Stimulated activated CD8-positive, alpha-beta memory T cell treated with anti-CD3 and anti-CD28 coated beads, Interleukin-7, amount 100 ng/mL, for 4 hours (primary cell): ENCODE measurements around the gene NUS1.
"Not testable (repeated sequence)": the region's sequence is repeated elsewhere in the genome, so short reads cannot be mapped to it uniquely, and the experiment has no call there.

Experiments
- DNase-seq, 2 donors: peaks; one replicate each; pipeline ENCODE4 v3.0.0-alpha.2; 2020; ENCODE audit warnings: low read depth in 2 of 2

Gene NUS1

GRCh38 chr6:117711369-117711768 is 36.1 kb downstream of the NUS1 start:
- DNase-seq: no peak

- no peak for DNase-seq
Observed at GRCh38 chr6:117718895-117719294, 43.6 kb downstream of the NUS1 start.

GRCh38 chr6:117721520-117721919 is 46.3 kb downstream of the NUS1 start:
- not testable (repeated sequence) for DNase-seq

- no peak for DNase-seq
Observed at GRCh38 chr6:117728626-117729025, 53.4 kb downstream of the NUS1 start.

- no peak for DNase-seq
Observed at GRCh38 chr6:117729613-117730012, 54.3 kb downstream of the NUS1 start.

GRCh38 chr6:117733341-117733740 is 58.1 kb downstream of the NUS1 start:
- DNase-seq: no peak

GRCh38 chr6:117739869-117740268 is 64.6 kb downstream of the NUS1 start:
- DNase-seq: no peak

DNA sequence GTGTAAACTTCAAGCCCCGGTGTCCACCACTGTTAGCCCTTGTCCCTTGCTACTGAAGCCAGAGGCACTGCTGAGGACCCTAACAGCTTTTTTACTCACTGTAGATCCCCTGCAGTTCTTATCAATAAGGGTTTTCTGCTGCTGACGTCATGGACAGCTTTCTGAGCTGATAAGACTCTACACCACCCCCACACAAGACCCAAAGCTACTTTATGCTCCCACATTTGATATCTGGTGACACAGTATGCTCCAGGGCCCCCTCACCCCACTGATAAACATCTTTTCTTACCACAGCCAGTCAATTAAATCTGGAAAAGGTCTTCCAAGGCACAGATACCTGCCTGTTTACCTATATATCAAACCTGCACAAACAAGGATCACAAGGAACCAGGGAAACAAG is 65.3 kb downstream of the NUS1 start:
- no peak for DNase-seq

GRCh38 chr6:117750675-117751074 is 75.4 kb downstream of the NUS1 start:
- DNase-seq: not testable (repeated sequence)
